ENCODE data around the gene QRICH1. TPM values are rescaled to one million over a fixed set of nuclear protein-coding genes. Genes with fewer than 3 reads are reported as not detected.

Gene QRICH1
- total RNA-seq, 1 experiment from 2014 or later = 57.3 TPM

GRCh38 chr3:49135499-49135898 is 41.6 kb upstream of the QRICH1 start:
- POLR2A ChIA-PET (ENCODE audit: low non-redundant PET) = no interaction called here
- intact Hi-C loops (cut with micrococcal nuclease; ENCODE audit: unreplicated experiment) = no loop called here
- H3K9me3 ChIP-seq (ENCODE audit: low read depth, low read length, poor library complexity, severe bottlenecking) = no peaks in the 10 kb centered on the region

DNA sequence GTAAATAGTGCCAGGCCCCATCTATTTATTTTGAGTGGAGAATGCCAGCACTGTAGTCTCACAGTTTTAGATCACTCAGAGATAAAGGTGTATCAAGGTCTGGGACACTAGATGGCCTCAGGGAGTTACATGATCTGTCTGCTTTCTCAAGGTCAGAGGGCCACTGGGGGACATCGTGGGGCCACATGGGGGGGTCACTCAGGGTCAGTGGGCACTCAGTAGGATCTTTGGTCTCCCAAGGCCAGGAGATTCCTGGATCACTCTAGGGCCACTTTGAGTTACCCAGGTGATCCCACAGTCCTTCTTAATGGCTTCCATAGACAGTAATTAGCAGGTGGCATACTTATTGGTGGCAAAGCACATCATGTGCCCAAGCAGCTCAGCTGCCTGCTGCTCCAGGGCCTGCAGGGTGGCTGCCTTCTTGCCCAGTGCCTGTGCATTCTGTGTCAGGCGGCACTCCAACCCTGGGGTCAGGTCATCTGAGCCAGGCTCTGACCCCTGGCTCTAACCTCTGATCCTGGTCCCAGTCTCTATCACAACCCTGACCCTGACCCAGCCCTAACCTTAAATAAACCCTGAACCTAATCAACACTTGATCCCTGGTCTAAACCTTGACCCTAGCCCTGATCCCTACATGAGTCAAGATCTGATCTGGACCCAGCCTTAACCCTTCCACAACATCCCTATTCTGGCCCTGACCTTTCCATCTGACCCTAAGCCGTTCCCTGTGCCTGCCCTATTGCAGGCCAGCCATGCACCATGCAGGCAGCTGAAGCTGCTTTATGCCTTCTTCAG is 40.8 kb upstream of the QRICH1 start:
- Histone ChIP-seq H3K27me3 (replicated peaks; ENCODE audit: insufficient read depth, low read depth, low read length, poor library complexity) (no peaks in the 10 kb centered on the region), H3K4me1 (ENCODE audit: insufficient read depth, low read length, poor library complexity, severe bottlenecking) (no peaks in the 10 kb centered on the region), H3K36me3 (ENCODE audit: insufficient read depth, low read length, poor library complexity, severe bottlenecking) (no peaks in the 10 kb centered on the region), H3K27ac (ENCODE audit: low read depth, low read length, poor library complexity, severe bottlenecking) (no peak overlapping the region), H3K9me3 (ENCODE audit: low read depth, low read length, poor library complexity, severe bottlenecking) (no peaks in the 10 kb centered on the region), H3K4me3 (ENCODE audit: low read depth, low read length, poor library complexity, severe bottlenecking) (no peak overlapping the region)
- no TSS peak for BruUV-seq (replicated peaks)
- intact Hi-C loops (cut with micrococcal nuclease; ENCODE audit: unreplicated experiment) = no loop called here
- POLR2A ChIA-PET (ENCODE audit: low non-redundant PET) = no interaction called here
- CTCF ChIA-PET = no interaction called here
- no peak for DNase-seq (ENCODE audit: low spot score)
- TF ChIP-seq, protein P1, sequence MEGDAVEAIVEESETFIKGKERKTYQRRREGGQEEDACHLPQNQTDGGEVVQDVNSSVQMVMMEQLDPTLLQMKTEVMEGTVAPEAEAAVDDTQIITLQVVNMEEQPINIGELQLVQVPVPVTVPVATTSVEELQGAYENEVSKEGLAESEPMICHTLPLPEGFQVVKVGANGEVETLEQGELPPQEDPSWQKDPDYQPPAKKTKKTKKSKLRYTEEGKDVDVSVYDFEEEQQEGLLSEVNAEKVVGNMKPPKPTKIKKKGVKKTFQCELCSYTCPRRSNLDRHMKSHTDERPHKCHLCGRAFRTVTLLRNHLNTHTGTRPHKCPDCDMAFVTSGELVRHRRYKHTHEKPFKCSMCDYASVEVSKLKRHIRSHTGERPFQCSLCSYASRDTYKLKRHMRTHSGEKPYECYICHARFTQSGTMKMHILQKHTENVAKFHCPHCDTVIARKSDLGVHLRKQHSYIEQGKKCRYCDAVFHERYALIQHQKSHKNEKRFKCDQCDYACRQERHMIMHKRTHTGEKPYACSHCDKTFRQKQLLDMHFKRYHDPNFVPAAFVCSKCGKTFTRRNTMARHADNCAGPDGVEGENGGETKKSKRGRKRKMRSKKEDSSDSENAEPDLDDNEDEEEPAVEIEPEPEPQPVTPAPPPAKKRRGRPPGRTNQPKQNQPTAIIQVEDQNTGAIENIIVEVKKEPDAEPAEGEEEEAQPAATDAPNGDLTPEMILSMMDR (conservative IDR thresholded peaks at IDR 0.05; ENCODE audit: low read depth, low read length) = no peak
- TF ChIP-seq EZH2 (IDR thresholded peaks at IDR 0.05; ENCODE audit: borderline replicate concordance, low read depth, low read length, poor library complexity, severe bottlenecking) = no peak

More at GRCh38 chr3:49135499-49135898, 41.6 kb upstream of the QRICH1 start:
- no peaks in the 10 kb centered on the region for H3K27me3 ChIP-seq (replicated peaks; ENCODE audit: insufficient read depth, low read depth, low read length, poor library complexity)
- no peak overlapping the region for H3K27ac ChIP-seq (ENCODE audit: low read depth, low read length, poor library complexity, severe bottlenecking)
- H3K36me3 ChIP-seq (ENCODE audit: insufficient read depth, low read length, poor library complexity, severe bottlenecking) = no peaks in the 10 kb centered on the region
- no peak overlapping the region for H3K4me3 ChIP-seq (ENCODE audit: low read depth, low read length, poor library complexity, severe bottlenecking)
- TF ChIP-seq EZH2 (IDR thresholded peaks at IDR 0.05; ENCODE audit: borderline replicate concordance, low read depth, low read length, poor library complexity, severe bottlenecking) = no peak
- TF ChIP-seq, protein P1 (conservative IDR thresholded peaks at IDR 0.05; ENCODE audit: low read depth, low read length) = no peak
- H3K4me1 ChIP-seq (ENCODE audit: insufficient read depth, low read length, poor library complexity, severe bottlenecking) = no peaks in the 10 kb centered on the region
- no TSS peak for BruUV-seq (replicated peaks)
- CTCF ChIA-PET = interaction anchor here (0.5 kb wide), 1 partner anchor 30 kb away, joined by 6 read pairs; no protein-coding TSS in a partner anchor
- no peak for DNase-seq (ENCODE audit: low spot score)

GRCh38 chr3:49133226-49133951 is 39.5 kb upstream of the QRICH1 start:
- DNase-seq (ENCODE audit: low spot score) = peak; percentile 82
- TF ChIP-seq EZH2 (IDR thresholded peaks at IDR 0.05; ENCODE audit: borderline replicate concordance, low read depth, low read length, poor library complexity, severe bottlenecking) = no peak
- TF ChIP-seq, protein P1 (conservative IDR thresholded peaks at IDR 0.05; ENCODE audit: low read depth, low read length) = no peak
- Histone ChIP-seq H3K4me1 (ENCODE audit: insufficient read depth, low read length, poor library complexity, severe bottlenecking) (no peaks in the 10 kb centered on the region), H3K36me3 (ENCODE audit: insufficient read depth, low read length, poor library complexity, severe bottlenecking) (no peaks in the 10 kb centered on the region), H3K9me3 (ENCODE audit: low read depth, low read length, poor library complexity, severe bottlenecking) (no peaks in the 10 kb centered on the region), H3K4me3 (ENCODE audit: low read depth, low read length, poor library complexity, severe bottlenecking) (peak overlapping the region; percentile 70), H3K27ac (ENCODE audit: low read depth, low read length, poor library complexity, severe bottlenecking) (peak overlapping the region; percentile 80), H3K27me3 (replicated peaks; ENCODE audit: insufficient read depth, low read depth, low read length, poor library complexity) (no peaks in the 10 kb centered on the region)
- no TSS peak for BruUV-seq (replicated peaks)
- ChIA-PET POLR2A (ENCODE audit: low non-redundant PET) (interaction anchor here (0.6 kb wide), 2 partner anchors 12 to 47 kb away, joined by 3 read pairs; partner anchors contain the start of gene USP19), CTCF (no interaction called here)
- intact Hi-C loops (cut with micrococcal nuclease; ENCODE audit: unreplicated experiment) = no loop called here
